GM21717 (cell line): ENCODE data around the gene SMURF2.
A peak's percentile ranks its signal among the peaks of the same experiment; 100 is the strongest.
"Not testable (repeated sequence)": the region's sequence is repeated elsewhere in the genome, so short reads cannot be mapped to it uniquely, and the experiment has no call there.

Experiments
- ATAC-seq: cut with Tn5 transposase; IDR thresholded peaks from one replicate; pipeline ENCODE4 v1.9.1; 2021; ENCODE audit warnings: mild to moderate bottlenecking, moderate library complexity; ENCODE audit not compliant: unreplicated experiment

The SMURF2 gene

DNA sequence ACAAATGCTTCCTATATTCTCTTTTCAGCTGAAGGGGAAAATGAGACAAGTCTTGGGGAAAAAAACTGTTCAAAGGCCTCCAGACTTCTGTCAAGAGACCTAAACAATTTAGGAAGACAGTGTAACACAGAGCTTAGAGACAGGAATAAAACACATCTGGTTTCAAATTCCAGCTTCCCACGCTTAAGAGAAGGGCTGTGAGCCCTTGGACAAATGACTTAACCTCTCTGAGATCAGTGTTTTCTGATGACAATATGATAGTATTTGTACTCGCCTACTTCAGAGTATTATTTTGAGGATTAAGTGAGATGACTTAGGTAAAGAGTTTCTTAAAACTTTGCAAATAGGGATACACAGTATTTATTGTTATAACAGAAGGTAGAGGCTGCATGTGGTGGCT is 29.5 kb downstream of the SMURF2 start:
- ATAC-seq = no peak

DNA sequence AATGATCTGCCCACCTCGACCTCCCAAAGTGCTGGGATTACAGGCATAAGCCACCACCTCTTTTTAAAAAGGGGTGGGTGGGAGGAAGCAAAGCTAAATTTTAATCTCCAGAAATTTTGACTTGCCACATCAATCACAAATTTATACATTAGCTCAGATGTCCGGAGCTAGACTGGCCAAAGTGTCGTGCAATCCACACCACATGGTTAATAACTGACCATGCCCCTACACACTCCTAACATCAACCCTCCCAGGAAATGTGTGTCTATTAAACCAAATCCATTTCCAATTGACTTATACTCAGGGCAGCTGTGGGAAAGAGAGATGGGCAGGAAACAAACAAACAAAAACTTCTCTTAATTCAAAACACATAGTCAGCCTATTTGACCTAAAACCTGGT is 29.9 kb downstream of the SMURF2 start:
- no peak for ATAC-seq

DNA sequence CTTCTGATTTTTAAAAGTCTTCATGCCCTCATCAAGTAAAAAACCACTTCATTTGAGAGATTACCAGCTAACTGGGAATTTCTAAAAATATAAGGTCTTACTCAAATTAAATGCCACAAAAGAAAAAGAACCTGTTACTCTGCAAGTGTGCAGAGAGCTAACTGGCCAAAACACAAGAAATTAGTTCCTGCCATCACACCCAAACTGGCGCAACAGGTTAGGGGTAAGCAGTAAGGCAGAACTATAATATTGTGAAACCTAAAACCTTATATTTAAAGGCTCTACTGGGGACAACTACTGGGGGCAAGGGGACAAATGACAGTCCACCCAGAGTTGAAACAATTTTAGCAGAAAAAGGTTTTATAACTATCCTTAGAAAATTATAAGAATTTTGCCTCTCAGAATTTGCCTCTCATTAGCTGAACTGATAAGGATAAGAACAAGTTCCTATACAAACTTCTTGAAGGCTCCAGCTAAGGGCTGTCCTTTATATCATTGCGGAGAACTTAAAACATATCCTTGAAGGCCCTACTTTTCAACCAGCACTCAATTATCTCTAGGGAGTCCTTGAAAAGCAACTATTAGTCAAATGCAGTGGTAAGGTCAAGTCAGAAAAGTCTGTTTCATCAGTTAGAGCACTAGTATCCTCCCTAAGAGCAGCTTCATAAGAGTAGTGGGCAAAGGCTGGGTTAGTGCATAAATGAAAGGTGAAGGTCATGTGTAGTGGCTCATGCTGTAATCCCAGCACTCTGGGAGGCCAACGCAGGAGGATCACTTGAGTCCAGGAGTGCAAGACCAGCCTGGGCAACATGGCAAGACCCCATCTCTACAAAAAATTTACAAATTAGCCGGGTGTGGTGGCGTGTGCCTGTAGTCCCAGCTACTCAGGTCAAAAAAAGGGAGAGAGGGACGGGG is 31.5 kb downstream of the SMURF2 start:
- no peak for ATAC-seq

DNA sequence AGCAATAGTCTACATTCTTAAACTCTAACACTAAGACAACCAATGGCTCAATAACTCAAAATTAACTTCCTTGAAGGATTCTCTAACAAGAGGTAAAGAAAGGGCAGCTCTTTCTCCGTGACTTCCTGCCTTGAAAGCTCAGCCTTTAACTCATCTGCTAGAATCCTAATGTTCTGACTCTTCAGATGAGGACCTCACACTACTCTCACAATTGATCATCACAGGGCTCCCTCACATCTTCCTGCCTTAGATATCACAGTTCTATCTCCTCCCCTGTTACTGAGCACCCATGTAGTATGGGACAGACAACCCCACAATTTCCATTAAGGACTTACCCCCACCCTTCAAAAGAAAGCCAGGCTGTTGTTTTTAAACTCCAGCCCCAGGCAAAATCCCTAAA is 33.5 kb downstream of the SMURF2 start:
- no peak for ATAC-seq

DNA sequence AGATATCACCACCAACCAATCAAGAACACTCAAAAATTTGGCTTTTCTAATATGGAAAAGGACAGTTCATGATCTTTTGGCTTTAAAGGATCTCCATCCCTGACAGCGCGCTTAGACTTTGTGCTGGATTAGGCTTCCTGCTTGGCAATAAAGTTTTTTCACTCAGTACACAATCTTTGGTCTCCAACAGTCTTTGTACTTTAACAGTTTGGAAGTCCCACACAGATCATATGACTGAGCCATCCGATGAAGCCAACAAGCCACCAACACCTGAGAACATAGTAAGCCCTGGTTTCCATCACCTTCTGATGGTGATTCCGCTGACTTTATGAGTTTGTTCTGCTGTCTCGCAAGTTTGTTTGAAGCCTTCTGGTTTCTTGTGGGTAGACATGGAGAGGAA is 34.3 kb downstream of the SMURF2 start:
- no peak for ATAC-seq

DNA sequence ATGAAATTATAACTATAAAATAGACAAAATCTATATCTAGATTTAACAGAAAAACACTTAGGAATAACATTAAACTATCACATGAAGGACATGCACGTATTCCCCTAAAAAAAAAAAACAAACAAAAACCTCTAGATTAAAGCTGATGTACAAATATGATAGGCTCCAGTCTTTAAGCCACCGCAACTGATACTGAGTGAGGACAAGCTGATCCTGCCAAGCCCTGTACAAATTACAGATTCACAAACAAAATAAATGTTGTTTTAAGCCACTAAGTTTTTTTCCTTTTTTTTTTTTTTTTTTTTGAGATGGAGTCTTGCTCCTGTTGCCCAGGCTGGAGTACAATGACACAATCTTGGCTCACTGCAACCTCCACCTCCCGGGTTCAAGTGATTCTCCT is 35.3 kb downstream of the SMURF2 start:
- no peak for ATAC-seq

DNA sequence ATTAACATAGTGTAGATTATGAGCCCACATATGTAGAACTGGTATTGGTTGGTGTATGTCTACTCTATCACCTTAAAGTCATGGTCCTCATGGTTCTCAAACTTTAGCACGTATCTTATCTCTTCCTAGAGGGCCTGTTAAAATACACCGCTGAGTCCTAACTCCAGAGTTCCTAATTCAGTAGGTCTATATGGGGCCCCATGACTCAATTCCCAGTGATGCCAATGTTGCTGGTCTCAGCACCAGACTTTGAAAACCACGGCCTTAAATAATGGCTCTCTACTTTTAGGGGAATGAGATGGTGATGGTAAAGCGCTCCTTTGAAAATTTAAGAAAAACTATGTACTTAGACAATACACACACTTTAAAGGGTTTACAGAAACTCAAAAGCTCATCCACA is 36.6 kb downstream of the SMURF2 start:
- no peak for ATAC-seq

DNA sequence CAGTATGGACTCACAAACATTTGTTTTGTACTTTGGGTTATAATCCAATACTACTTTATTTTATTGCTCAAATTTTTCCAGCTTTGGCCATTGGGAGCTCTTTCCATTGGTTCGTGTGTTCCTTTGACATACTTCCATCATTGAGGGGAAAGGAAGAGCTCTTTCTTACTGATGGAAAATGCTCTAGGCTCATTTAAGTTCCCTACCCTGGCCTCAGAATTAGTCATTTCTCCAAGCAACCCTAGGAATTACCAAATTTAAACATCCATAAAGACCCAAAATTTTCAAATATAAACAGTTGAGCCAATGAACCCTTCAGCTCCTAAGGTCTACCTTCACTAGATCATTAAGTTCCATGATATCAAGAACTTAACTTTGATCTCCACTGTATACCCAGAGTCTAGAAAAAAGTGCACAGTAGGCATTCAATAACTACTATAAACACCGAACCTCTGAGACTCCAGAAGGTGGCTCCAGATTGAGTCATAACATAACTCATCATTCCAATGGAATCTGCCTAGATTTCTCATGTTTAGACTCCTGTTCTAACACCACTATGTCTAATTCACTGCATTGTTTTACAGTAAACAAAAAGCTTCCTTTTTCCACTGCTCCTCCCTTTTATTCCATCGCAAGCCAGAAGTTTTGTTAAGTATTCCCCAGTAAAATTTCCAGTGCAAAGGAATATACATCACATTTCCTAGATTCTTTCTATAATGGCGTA is 39.0 kb downstream of the SMURF2 start:
- no peak for ATAC-seq

DNA sequence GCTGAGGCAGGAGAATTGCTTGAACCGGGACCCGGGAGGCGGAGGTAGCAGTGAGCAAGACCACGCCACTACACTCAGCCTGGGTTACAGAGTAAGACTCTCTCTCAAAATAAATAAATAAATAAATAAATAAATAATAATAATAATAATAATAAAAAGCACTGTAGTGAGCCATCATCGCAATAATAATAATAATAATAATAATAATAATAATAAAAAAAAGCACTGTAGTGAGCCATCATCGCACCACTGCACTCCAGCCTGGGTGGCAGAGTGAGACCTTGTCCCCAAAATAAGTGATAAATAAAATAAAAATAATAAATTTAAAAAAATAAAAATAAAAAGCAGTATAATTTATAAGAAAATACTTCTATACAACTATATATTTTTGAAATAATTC is 40.3 kb downstream of the SMURF2 start:
- no peak for ATAC-seq

DNA sequence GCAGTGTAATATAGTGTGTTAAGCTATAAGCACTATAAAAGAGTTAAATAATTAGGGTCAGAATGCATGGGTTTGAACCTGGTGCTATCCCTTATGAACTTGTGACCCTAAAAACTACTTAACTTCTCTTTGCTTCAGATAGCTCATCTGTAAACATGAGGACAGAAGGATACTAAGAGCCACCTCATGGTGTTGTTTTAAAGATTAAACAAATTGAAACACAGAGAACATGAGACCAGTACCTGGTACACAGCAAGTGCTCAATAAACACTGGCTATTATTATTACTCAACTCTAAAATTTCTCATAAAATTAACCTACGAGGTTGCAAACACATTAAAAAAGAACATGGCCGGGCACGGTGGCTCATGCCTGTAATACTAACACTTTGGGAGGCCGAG is 43.3 kb downstream of the SMURF2 start:
- no peak for ATAC-seq

DNA sequence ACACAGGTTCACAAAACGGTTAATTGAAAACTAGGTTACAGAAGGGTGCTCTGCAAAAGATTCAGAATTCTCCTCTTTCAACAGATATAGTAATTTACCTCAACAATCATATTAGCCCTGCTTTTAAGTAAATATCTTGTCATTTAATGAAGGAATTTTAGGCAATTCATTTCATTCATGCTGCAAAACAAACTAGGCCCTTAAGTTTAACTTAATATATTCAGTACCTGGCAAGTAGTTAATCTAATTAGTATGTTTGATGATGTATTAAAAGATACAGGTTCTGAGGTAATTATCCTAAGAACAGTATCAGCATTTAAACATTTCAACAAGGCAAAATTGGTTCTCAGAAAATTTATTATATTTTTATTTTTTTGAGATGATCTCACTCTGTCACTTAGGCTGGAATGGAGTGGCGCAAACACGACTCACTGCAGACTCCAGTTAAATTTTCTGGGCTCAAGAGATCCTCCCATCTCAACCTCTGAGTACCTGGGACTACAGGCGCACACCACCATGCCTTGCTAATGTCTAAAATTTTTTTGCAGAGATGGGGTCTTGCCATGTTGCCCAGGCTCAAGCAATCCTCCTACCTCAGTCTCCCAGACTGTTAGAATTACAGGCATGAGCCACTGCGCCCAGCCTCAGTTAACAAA is 44.9 kb downstream of the SMURF2 start:
- no peak for ATAC-seq

DNA sequence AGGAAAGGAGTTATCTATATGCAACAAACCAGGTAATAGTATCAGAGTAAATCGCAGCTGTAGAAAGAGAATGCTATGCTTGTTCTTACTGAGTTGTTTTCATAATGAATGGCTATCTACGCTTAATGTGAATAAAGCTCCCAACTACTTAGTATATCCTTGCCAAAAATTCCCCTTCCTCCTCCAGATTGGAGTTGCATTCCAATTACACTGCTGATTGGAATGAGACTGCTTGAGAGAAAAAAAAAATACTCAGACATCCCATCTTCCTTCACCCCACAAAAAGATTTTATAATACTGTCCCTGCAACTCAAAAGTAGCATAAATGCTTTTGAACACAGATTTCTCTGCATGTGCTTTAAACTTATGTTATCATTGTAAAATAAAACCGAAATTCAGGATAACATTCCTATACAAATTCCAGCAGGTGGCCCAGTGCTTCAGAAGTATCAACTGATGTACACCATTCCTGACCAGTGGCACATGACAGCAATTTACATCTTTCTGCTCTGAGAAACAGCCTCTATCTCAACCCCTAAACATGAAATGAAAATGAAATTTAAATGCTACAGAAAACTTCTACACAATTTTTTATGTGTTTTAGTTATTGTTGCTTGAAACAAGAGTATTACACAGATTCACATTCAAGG is 47.0 kb downstream of the SMURF2 start:
- no peak for ATAC-seq

DNA sequence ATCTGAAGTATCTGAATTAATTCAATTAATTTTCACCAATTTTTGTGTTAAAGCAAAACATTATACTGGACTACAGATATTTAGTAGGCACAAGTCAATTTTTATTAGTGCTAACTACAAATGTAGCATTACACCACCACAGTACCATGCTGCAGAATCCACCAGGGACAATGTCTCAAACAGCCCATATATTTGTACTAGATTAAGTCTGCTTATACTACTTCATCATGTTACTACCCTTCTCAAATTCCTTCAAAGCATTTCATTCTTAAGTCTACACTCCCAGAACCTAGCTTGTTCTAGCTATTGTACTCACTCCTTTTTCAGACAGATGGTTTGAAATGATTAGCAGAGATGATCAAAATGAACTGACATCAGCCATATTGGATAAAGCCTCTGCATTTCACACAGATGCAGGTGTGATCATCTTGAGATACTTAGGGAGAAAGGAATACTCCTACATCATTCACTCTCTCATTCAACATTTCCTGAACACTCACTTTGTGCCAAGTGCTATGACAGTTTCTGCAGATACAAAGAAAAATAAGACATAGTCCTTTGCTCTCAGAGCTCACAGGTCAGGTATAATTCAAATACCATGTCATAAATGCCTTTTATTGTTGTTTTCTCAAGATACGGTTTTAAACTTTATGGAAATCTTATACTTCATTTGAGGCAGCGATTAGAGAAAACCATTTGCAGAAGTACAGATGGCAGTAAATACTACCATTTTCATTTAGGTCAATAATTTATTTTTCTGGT is 47.7 kb downstream of the SMURF2 start:
- ATAC-seq = no peak

DNA sequence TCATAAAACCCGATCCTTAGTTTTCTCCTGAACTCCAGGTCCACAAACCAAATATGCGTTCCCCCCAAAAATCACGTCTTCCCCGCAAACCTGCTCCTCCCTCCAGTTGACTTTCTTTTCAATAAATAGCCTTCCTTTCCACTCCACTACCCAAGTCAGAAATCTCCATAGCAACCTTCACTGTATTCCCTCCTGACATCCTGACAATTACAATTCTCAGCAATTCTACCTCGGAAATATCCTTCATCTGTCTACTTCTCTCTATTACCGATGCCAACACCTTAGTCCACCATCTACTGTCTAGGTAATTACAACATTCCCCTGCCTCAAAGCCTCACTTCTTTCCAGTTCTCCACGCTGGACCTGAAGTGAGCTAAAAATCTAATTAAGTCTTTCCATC is 50.7 kb downstream of the SMURF2 start:
- no peak for ATAC-seq

DNA sequence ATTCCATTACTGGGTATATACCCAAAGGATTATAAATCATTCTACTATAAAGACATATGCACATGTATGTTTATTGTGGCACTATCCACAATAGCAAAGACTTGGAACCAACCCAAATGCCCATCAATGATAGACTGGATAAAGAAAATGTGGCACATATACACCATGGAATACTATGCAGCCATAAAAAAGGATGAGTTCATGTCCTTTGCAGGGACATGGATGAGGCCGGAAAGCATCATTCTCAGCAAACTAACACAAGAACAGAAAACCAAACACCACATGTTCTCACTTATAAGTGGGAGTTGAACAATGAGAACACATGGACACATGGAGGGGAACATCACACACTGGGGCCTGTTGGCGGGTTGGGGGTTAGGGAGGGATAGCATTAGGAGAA is 51.9 kb downstream of the SMURF2 start:
- ATAC-seq = not testable (repeated sequence)

DNA sequence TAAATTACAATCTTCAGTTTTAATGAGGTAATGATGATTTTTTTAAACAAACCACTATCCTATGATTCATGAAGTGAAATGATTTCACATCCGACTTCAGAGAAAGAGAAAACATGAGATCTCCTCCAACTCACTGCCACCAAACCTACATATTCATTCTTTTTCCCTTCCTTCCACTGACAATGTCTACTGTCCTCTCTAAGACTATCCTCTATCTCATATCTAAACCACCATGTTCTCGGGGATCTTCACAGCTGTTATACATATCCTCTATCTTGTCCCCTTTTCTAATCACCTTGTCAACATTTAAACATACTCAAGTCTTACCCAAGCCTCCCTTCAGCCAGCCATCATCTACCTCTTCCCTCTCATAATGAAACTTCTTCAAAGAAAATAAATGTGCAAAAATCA is 53.5 kb downstream of the SMURF2 start:
- no peak for ATAC-seq

DNA sequence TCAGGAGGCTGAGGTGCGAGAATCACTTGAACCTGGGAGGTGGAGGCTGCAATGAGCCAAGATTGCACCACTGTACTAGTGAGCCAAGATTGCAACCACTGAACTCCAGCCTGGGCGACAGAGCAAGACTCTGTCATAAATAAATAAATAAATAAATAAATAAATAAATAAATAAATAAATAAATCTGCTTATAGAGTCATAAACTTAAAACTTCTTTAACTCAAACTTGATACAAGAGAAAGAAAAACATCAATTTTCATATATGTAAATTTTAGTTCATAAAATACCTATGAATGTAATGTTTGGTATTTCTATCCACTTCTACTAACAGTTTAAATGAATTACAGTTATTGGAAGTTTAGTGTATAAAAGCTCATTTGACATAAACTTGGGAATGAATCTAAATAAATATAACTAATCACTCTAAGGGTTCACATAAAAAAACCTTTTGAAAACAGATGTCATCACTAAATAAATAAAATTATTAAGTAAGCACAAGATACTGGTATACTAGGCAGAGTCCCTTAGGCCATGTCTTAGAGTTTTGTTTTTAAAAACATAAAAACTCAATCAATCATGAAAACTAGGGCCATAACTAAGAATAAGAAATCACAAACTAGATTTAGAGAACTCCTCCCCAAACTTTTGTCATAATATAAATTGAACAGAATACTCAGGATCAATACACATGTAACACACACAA is 54.1 kb downstream of the SMURF2 start:
- ATAC-seq = no peak

DNA sequence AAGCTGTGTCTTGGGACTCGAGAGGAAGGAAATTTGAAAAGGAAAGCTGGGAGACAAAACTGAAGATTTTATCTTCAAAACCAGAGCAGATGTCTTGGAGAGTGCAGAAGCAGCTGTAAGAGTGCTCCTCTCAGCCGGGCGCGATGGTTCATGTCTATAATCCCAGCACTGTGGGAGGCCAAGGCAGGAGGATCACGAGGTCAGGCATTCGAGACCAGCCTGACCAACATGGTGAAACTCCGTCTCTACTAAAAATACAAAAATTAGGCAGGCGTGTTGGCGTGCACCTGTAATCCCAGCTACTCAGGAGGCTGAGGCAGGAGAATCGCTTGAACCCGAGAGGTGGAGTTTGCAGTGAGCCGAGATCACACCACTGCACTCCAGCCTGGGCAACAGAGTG is 57.6 kb downstream of the SMURF2 start:
- ATAC-seq = not testable (repeated sequence)

DNA sequence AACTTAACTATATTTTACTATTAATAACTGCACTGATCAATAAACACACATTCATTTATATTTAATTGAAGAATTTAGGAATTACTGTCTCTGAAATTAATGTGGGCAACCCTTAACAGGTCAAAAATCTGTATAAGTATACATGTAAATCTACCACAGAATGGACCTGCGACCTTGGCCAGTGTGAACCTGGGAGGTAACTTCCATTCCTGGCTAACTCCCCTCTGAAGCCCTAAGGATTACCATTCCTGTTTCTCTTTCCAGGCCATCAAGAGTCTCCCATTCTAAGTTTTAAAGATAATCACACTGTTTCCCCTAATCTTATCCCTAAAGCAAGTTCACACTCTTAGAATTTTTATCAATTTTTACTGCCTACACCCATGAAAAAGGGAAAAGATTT is 58.1 kb downstream of the SMURF2 start:
- ATAC-seq = no peak

DNA sequence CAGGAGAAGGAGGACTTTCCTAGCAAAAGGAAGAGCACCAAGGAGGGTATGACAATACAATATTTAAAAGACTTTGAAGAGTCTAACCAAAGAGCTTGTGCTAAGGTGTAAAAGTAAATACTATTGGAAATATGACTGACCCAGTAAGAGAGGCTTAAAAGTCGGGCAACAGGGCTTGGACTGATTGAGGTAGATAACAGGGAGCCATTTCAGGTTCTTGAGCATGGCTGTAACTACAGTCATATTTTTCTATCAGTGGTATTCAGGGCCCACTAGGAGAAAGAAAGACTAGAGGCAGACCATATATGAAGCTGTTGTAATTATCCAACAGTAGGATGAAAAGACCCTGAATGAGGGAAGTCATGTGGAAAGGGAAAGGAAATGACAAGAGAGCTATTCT is 62.3 kb downstream of the SMURF2 start:
- peak; percentile 12 for ATAC-seq
